M059J (cell line): ENCODE measurements around the gene POLR1D. TPM values are rescaled to one million over a fixed set of nuclear protein-coding genes. Genes with fewer than 3 reads are reported as not detected.
A peak's percentile ranks its signal among the peaks of the same experiment; 100 is the strongest.
"Not testable (repeated sequence)": the region's sequence is repeated elsewhere in the genome, so short reads cannot be mapped to it uniquely, and the experiment has no call there.

ENCODE experiments used
- DNase-seq: peaks from one replicate; pipeline ENCODE4 v3.0.0-alpha.2; 2012; ENCODE audit warnings: low read depth
- total RNA-seq: library from RNA; depleted of rRNA; stranded (reverse); fragments of >200 nt; shearing (Covaris generic); gene quantifications from 2 replicates; pipeline ENCODE4 v1.2.3, GENCODE V29; 2014

The POLR1D gene
- total RNA-seq, 1 experiment from 2014 or later: 71.0 TPM

DNA sequence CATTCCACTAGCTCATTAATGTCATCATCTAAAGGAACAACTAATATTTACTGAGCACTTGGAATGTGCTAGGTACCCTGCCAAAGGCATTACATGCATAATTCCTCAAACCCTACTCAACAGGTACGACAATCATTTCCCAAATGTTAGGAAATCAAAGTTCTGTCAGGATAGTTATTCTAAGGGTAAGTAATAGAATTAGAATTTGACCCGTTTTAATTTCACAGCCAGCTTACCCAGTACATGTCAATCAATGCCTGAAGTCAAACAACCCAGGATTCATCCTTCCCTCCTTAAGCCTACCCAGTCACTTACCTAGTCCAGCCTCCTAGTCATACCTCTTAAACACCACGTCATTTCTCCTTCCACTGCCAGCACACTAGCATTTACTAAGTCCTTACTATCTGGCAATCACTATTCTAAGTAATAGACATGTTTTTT, 3.8 kb upstream of the POLR1D start:
- DNase-seq: no peak

- DNase-seq: peak; percentile 34
Observed at GRCh38 chr13:27619093-27619727, 2.5 kb upstream of the POLR1D start.

DNA sequence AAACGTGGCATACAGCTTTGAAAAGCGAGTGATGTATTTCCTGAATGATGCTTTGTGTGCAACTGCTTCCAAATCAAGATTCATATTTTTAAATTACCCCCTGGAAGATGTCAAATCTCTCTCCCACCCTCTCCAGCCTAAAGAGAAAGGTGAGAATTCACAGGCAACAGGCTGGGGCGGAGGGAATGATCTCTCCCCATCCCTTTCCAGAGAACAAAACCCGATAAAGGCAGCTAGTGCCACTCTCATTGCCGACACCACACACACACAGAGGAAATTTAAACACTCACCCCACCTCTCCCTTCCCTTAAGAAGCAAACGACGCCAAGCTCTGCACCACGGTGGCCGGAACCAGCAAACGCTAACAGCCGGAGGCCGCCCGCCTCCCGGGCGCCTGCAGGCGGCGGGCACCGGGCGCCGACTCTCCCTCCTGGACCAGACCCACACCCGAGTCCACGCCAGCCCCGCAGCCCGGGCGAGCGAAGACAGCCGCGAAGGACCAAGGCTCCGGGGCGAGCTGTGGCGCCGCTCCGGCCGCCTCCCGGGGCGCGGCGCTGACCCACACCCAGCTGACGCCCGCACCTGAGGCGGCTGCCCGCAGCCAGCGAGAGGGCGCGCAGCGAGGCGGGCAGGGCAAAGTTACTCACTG, 1.8 kb upstream of the POLR1D start:
- peak; percentile 43 for DNase-seq

DNA sequence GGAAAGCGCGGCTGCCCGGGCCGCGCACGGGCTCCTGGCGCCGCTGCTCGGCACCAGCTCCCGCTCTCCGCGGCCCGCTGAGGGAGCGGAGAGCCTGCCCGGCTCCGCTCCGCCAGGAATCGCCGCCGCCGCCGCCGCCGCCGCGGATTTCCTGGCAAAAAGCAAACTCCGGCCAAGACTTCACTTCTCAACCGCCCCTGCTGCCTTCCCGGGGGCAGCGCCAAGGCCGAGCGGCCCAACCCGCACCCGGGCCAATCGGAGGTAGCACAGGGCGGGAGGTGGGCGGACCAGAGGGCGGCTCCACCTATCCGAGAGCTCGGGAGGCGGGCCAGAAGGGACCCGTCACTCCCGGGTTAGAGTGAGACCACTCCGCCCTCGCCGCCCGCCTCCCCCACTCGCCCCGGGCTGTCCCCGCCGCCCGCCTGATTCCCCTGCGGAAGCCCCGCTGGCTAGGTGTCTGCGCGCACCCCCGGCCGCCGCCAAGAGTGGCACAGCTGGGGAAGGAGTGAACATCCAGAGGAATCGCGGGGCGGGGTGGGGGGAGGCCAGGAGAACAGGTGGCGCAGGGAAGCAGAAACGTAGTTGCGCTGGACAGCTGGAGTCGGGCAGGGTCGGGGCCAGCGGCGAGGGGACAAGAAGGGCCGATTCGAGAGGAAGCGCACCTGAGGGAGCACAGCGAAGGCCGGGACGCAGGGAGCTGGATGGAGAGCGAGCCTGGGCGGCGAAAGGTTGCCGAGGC, 1.1 kb upstream of the POLR1D start, which contains the start of gene LNX2:
LNX2 (minus strand) TSS at position 153 of the 739 bp plus-strand sequence. CDS start 38,826 bp downstream, outside the sequence.
- peak; percentile 94 for DNase-seq

DNA sequence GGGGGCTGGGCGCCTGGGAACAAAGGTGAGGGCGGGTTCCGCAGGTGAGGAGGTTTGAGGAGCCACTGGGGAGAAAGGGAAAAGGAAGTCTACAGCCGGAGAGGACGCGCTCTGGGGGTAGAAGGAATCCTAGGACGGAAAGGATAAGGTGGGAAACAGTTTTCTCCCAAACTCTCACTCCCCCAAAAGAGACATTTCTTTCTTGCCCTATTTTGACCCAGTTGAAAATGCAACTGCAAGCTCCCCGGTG, 651 bp upstream of the POLR1D start:
- no peak for DNase-seq

DNA sequence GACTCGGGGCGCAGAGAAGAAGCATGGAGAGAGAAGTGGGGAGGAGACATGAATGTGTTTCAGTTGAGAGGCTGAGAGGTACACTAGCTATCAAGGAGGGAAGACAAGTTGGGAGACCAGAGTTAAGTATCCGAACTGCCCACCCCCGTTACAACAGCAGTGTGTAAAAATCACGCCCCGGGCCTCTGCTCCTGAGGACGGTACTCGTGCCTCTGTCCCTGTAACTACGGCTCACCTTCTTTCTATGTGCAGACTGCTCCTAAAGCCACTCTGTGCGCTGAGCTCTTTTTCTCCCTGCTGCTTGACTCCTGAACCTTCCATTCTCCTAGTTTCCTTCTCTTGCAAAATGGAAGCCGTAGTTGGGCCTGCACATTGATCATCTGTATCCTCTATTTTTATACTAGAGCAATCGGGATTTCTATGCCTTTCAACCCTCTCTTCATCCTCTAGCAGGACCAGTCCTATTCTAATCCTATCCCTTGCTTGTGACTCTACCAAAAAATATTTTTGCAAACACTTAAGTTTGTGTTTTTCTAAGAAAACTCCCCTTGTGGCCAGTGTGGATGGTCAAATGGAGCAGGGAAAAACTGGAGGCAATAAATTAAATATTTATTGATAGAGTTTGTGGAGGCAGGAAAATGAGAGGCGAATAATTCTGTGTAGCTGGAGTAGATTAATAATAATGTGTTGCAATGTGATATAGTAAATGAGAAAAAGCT, 569 bp downstream of the POLR1D start:
- peak; percentile 28 for DNase-seq

DNA sequence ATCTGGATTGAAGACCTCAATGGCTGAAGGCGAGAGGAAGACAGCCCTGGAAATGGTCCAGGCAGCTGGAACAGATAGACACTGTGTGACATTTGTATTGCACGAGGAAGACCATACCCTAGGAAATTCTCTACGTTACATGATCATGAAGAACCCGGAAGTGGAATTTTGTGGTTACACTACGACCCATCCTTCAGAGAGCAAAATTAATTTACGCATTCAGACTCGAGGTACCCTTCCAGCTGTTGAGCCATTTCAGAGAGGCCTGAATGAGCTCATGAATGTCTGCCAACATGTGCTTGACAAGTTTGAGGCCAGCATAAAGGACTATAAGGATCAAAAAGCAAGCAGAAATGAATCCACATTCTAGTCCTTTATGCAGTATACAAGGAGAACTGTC, 1.2 kb downstream of the POLR1D start:
- no peak for DNase-seq

- no peak for DNase-seq
Observed at GRCh38 chr13:27624071-27624470, 2.4 kb downstream of the POLR1D start.

DNA sequence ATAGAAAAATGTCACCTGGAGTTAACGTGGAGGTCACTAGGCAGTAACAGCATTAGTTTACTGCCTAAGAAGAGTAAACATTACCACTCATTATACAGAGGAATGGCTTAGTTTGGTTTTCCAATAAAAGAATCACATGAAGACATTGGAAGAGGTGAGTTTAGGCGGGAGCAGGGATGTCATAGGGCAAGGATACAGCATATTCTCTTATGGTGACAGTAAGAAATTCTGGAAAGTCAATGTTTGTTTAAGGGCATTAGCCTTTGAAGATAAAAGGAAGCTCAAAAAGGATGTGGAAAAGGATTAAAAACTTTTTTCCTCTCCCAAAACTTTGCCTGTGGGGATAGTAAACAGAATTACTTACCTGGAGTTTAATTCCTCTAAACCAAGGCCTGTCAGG, 4.1 kb downstream of the POLR1D start:
- DNase-seq: no peak

DNA sequence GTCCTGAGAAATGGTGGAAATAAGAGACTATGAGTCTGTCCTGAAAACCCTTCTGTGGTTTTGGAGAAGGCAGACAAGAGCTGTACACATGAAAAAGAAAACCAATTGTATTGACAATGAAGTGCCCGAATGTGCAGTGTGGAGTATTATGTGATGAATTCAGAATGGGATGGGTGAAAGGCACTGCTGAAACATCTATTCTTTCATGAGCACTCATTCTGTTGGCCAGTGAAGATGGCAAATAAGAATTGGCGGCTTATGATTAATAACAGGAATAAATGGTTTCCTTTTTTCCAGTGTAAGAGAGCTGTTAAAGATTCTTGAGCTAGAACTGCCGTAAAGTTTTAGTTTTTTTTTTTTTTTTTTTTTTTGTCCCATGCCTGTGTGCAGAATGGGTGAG, 5.7 kb downstream of the POLR1D start:
- DNase-seq: no peak

DNA sequence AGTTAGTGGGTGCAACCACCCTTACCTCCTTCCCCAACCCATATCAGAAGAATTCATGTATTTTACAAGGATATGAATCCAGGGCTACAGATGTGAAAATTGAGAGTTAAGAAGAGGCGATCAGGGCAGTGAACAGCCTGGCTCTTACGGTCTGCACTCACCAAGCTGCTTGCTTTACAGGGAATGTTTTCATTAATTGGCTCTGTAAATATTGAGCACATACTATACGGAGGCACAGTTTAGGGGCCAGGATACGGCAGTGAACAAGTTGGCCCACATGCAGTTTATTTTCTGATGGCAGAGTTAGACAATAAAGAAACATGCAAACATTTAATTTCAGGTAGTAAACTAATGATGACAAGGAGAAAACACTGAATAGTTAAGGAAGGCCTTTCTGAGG, 6.4 kb downstream of the POLR1D start:
- DNase-seq: no peak

DNA sequence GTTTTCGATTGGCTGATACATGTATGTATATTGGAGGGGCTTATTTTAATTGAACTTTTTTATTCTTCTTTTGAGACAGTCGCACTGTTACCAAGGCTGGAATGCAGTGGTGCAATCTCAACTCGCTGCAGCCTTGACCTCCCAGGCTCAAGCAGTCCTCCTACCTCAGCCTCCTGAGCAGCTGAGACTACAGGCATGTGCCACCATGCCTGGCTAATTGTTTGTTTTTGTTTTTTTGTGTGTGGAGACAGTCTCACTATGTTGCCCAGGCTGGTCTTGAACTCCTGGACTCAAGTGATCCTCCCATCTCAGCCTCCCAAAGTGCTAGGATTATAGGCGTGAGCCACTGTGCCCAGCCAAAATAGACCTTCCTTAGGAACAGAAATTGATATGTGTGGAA, 7.1 kb downstream of the POLR1D start:
- DNase-seq: not testable (repeated sequence)

DNA sequence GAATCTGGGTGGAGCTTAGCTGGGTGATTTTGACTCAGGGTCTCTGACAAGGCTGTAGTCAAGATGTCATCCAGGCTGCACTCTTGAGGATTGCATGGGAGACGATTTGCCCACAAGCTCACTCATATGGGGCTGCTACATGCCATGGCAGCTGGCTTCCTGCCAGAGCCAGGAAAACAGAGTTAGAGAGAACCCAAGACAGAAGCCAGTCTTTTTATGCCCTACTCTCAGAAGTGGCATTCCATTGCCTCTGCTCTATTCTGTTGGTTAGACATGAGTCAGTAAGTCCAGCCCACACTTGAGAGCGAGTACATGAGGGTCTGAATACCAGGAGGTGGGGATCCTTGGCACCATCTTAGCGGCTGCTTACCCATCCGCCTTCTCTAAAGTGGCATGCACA, 9.5 kb downstream of the POLR1D start:
- peak; percentile 17 for DNase-seq

- no peak for DNase-seq
Observed at GRCh38 chr13:27631665-27632064, 10.0 kb downstream of the POLR1D start.

DNA sequence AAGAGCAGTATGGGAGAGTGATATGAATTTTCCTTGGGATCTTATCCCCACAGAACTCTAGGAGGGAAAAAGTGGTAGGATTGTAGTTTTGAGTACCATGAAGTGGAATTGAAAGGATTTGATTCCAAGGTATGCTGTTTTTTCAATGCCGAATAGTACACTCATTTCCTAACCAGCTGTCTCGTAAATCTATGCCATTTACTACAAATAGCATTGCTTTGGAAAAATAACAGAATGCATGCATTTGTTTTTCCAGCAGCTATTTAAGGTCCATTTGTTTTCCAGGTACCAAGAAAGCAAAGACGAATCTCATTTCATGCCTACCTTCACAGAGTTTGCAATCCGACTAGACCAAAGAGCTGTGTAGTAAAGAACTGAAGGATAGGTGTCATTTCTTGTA, 10.5 kb downstream of the POLR1D start:
- DNase-seq: no peak

- no peak for DNase-seq
Observed at GRCh38 chr13:27632648-27633047, 11.0 kb downstream of the POLR1D start.

GRCh38 chr13:27634231-27634630, 12.5 kb downstream of the POLR1D start:
- no peak for DNase-seq

DNA sequence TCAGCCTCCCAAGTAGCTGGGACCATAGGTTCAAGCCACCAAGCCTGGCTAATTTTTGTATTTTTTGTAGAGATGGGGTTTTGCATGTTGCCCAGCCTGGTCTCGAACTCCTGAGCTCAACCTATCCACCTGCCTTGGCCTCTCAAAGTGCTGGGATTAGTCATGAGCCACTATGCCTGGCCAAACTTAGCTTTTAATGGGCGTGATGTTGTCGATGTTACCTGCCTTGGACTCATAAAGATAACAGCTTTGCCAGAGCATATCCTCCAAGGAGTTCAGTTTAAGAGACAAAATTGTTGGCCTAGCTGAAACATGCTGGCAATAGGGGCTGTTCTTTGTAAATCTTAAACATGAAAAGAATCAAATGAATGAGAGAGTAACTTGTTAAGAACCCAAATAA, 13.1 kb downstream of the POLR1D start:
- DNase-seq: no peak

- no peak for DNase-seq
Observed at GRCh38 chr13:27635266-27635665, 13.6 kb downstream of the POLR1D start.

DNA sequence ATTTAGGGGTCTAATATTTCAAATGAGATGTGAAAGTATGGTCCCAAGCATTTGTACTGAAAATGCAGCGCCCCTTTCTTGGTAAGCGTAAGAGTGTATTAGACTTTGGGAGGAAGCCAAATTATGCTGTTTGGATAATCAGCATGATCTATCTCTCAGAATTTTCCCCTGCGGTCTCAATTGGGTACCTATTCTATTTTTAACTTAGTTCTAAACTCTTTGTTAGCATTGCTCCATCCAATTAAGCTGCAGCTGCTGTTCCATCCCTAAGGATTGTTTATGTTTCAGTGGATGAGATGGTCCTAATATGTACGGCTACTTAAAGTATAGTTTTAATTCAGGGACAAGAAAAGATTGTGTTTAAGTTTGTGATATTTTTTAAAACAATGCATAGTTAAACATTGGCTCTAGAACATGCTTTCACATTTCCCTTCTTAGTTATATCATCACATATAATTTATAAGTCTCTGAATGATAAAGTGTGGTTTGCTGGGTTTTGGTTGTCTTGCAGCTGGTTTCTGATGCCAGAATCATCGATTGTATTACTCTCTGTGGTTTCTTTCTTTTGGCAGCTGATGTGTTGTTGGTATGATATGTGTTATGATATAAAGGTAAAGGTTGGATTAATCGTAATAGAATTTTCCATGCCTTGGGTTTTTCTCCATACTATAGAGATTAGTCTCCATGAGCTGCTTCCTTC, 15.0 kb downstream of the POLR1D start:
- no peak for DNase-seq

- DNase-seq: no peak
Observed at GRCh38 chr13:27637289-27637626, 15.6 kb downstream of the POLR1D start.

- DNase-seq: no peak
Observed at GRCh38 chr13:27638001-27638400, 16.3 kb downstream of the POLR1D start.
